HG02759 (cell line): ENCODE data around the gene FCRLB.
"Not testable (repeated sequence)": the region's sequence is repeated elsewhere in the genome, so short reads cannot be mapped to it uniquely, and the experiment has no call there.

Experiments used
- ATAC-seq: cut with Tn5 transposase; IDR thresholded peaks from one replicate; pipeline ENCODE4 v1.9.1; 2021; ENCODE audit warnings: mild to moderate bottlenecking, moderate library complexity; ENCODE audit not compliant: unreplicated experiment

FCRLB gene, protein sequence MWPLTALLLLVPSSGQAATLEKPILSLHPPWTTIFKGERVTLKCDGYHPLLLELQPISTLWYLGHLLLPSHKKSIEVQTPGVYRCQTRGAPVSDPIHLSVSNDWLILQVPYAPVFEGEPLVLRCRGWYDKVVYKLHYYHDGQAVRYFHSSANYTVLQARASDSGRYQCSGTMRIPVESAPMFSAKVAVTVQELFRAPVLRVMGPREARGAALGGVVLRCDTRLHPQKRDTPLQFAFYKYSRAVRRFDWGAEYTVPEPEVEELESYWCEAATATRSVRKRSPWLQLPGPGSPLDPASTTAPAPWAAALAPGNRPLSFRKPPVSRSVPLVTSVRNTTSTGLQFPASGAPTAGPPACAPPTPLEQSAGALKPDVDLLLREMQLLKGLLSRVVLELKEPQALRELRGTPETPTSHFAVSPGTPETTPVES

DNA sequence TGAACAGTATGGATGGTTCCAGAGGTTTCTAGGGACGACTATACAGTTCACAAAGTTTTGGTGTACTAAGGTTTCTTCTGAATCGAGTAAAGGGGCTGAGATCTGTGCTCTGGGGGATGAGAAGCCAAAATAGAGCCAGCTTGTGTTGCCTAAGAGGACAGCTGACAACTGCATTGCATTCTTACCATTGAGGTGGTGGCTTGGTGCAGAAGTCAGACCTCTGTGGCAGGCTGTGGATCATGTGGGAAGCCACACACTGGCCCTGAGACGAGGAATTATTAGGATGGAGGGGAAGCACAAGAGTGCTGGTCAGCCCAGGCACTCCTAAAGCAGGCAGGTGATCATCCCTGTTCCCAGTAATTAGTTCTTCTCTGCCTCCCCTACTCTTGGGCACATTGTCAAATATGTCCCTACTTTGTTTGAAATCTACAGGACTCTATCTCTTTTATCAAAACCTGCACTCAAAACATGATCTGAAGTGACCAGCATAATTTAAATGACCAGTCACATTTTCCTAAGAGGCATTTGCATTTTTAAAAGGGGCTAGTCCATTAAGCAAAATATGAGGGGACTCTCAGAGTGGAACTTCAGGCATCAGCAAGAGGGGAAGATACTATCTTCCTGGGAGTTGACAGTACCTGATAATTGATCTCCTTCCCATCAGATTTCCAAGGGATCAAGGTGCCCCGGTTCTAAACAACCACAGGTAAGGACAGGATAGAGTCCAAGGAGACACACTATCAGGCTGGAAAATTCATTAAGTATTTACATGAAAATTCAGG, at the start of gene FCRLB:
Gene FCRLB, plus strand, starts transcription at position 589 of the 782 bp plus-strand sequence. CDS start 1,129 bp downstream, outside the sequence.
- no peak for ATAC-seq

DNA sequence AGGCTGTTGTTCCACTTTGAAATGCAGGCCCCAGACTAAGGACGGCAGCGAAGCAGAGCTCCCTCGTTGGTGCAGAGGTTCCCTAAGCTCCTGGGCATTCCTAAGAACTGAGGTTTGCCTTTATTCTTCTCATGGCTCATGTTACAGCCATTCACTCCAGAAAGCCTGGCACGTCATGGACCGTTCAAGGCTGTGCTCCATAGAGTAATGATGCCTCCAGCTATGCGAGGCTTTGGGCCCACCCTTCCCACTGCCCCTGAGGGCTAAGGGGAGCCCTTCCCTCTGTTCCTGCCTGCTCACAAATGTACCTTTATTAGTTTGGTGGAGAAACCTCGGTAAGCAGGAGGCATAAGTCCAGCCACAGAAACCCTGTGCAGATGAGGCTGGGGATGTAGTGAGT, 47.9 kb upstream of the FCRLB start:
- not testable (repeated sequence) for ATAC-seq

- not testable (repeated sequence) for ATAC-seq
Measured at GRCh38 chr1:161674447-161674846, 46.9 kb upstream of the FCRLB start.

- not testable (repeated sequence) for ATAC-seq
Measured at GRCh38 chr1:161674908-161675307, 46.4 kb upstream of the FCRLB start.

- ATAC-seq, result no peak
Measured at GRCh38 chr1:161676441-161676840, 44.9 kb upstream of the FCRLB start.

DNA sequence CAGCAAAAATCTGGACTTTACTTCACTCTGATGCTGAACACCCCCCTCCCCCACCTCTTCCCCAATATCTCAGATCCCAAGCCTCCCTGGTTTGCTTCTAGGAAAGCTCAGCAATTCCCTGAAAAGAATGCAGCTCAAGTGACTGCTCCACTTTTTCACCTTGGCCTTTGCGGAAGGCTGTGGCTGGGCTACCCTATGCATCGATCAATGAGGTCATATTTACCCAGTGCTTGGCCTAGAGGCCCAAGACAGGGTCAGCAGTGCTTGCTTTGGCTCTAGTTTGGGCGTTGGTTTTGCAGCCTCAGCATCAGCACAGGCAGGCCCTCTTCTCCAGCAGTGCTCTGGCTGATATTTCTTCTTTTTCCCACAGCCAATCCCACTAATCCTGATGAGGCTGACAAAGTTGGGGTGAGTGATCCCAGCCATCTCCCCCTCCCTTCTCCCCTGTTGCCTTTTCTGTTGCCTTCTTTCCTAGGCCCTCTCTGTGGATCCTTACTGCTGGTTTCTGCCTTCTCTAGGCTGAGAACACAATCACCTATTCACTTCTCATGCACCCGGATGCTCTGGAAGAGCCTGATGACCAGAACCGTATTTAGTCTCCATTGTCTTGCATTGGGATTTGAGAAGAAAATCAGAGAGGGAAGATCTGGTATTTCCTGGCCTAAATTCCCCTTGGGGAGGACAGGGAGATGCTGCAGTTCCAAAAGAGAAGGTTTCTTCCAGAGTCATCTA, 44.2 kb upstream of the FCRLB start:
- no peak for ATAC-seq

DNA sequence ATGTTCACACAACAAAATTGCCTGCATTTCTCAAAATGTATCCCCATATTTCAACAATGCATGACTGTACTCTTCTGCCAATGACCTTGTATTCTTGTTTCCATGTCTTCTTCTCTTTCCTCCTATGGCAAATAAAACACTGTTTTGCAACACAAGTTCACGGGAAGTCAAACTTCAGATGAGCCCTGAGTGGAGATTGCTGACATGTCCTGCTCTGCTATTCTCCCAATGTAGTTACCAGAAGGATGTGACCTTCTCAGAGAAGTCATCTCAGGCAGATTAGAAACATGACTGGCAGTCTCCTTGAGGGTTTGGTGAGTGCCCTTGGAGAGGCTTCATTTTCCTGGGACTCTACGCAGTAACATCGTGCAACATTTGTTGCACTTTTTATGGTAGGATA, 42.8 kb upstream of the FCRLB start:
- no peak for ATAC-seq

GRCh38 chr1:161681879-161682278, 39.5 kb upstream of the FCRLB start:
- no peak for ATAC-seq

DNA sequence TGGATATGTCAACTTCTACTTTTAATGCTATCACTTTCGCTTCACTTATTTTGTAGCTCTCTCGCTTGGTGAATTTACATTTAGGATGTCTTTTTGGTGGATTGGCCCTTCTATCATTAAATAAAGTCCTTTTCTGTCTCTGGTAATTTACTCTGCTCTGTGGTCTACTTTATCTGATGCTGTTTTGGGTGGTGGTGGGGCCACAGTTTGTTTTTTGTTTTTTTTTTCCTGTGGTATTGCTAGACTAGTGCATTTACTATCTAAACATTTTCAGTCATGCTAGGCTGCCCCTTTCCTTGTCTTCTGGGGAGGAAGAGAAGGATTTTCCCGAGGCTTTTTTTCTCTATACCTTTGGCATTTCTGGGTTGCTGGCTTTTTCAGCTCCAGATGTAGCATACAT, 32.4 kb upstream of the FCRLB start:
- ATAC-seq, result no peak

- ATAC-seq, result no peak
Measured at GRCh38 chr1:161691846-161692245, 29.5 kb upstream of the FCRLB start.

DNA sequence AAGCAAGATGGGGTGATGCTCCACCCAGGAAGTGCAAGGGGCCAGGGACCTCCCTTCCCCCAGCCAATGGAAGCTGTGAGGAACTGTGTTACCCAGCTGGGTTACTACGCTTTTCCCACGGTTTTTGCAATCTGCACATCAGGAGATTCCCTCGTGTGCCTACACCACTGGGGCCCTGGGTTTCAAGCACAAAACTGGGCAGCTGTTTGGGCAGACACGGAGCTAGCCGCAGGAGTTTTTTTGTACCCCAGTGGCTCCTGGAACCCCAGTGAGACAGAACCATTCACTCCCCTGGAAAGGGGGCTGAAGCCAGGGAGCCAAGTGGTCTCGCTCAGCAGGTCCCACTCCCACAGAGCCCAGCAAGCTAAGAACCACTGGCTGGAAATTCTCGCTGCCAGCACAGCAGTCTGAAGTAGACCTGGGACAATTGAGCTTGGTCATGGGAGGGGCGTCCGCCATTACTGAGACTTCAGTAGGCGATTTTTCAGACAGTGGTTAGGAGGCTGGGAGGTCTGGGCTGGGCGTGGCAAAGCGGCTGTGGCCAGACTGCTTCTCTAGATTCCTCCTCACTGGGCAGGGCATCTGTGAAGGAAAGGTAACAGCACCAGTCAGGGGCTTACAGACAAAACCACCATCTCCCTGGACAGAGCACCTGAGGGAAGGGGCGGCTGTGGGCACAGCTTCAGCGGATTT, 28.2 kb upstream of the FCRLB start:
- ATAC-seq, result not testable (repeated sequence)

DNA sequence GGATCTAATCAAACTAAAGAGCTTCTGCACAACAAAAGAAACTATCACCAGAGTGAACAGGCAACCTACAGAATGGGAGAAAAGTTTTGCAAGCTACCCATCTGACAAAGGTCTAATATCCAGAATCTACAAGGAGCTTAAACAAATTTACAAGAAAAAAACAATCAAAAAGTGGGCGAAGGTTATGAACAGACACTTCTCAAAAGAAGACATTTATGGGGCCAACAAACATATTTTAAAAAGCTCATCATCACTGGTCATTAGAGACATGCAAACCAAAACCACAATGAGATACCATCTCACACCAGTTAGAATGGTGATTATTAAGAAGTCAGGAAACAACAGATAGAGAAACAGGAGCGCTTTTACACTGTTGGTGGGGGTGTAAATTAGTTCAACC, 23.0 kb upstream of the FCRLB start:
- ATAC-seq, result not testable (repeated sequence)

- ATAC-seq, result no peak
Measured at GRCh38 chr1:161702250-161702649, 19.1 kb upstream of the FCRLB start.

- ATAC-seq, result peak; percentile 61
Measured at GRCh38 chr1:161705537-161705936, 15.8 kb upstream of the FCRLB start.

GRCh38 chr1:161706113-161706481, 15.2 kb upstream of the FCRLB start:
- no peak for ATAC-seq

- ATAC-seq, result peak; percentile 66
Measured at GRCh38 chr1:161706482-161707347, 14.6 kb upstream of the FCRLB start, which contains the start of gene FCRLA. TSS of gene FCRLA (plus strand) at chr1:161707229. CDS start at chr1:161707265, 36 bp downstream.

- ATAC-seq, result no peak
Measured at GRCh38 chr1:161707503-161707902, 13.8 kb upstream of the FCRLB start.

- ATAC-seq, result no peak
Measured at GRCh38 chr1:161709373-161709772, 12.0 kb upstream of the FCRLB start.

DNA sequence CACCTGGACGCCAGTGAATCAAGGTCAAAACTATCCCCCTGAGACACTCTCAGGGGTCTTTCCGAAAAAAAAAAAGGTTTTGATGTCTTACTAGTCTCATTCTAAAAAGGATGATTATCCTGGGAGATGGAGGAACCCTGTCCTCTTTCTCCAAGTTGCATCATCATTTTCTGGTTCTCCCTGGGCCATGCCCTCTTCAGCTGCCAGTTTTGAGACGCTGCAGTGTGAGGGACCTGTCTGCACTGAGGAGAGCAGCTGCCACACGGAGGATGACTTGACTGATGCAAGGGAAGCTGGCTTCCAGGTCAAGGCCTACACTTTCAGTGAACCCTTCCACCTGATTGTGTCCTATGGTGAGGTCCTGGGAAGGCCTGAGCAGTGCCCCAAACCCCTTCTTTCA, 10.8 kb upstream of the FCRLB start:
- ATAC-seq, result no peak
